Measurements from ENCODE around the gene ZBTB7A. TPM values are rescaled to one million over a fixed set of nuclear protein-coding genes. Genes with fewer than 3 reads are reported as not detected.

The ZBTB7A gene
- total RNA-seq (10 to 100 TPM; 47.3 to 51.1 TPM), total RNA-seq (47.5 to 49.8 reads per million in 2 donors)

DNA sequence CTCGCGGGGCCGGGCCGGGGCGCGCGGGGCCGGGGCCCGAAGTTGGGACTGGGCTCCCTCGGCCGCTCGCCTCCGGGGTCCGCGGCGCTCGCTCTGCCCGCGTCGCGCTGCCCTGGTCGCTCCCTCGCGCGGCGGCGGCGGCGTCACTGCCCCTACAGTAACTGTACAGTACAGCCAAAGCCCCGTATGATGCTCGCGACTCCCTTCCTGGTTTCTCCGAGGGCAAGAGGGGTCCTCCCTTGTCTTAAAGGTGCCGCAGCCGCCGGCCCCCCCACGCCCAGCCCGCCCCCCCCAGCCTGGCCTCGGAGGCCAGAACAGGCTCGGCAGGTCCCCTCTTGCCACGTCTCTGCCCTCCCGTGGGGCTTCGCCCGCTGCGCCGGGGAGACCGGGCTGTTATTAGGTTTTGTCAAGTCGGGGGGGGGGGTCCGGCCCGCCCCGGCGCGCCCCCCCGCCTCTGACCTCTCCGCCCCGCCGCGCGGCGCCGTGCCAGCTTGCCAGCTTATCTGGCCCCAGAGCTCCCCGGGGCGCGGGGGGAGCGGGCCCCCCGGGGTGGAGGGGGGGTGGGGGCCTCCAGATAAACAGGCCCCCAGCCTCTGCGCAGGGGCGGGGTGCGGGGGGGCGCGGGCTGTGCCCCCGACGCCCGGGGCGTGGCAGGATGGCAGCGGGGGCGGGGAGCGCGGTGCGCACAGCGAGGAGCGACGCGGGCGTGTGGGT lies at the start of gene ZBTB7A:
Gene ZBTB7A, minus strand, starts transcription at position 218 of the 714 bp plus-strand sequence. CDS start 11,667 bp downstream, outside the sequence.
- peak; percentile 39 for ATAC-seq
- no peaks in the 10 kb centered on the region for H3K9me3 ChIP-seq (ENCODE audit: control insufficient read depth, low read length, poor library complexity, severe bottlenecking)
- Mint-ChIP-seq H3K27ac (no peak within 1 kb of the TSS), H3K36me3 (ENCODE audit: low read depth) (peaks cover 2% of the 10 kb centered on the region), H3K4me1 (peaks cover 25% of the 10 kb centered on the region), H3K4me3 (peak within 1 kb of the TSS; percentile 90), H3K27me3 (no peaks in the 10 kb centered on the region)
- DNase-seq = peak; percentile 66 to 77 (median 75)

DNA sequence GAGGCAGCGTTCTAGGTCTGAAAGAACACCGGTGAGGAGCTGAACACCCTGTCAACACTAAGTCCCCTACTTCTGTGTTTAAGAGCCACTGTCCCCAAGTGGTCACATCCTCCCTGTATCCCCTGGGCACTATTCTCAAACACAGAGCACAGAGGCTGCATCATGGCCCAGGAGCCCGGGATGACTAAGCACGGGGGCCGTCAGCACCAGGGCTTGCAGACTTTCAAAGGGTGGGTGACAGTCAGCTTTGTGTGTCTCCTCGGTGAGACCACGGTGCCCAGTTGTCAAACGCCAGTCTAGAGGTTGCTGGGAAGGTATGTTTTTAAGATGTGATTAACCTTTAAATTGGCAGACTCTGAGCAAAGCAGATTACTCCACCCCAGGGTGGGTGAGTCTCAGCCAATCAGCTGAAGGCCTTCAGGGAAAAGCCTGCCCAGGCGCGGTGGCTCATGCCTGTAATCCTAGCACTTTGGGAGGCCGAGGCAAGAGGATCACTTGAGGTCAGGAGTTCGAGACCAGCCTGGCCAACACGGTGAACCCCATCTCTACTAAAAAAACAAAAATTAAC lies 49.2 kb upstream of the ZBTB7A start:
- no peaks in the 10 kb centered on the region for H3K36me3 Mint-ChIP-seq (ENCODE audit: low read depth)
- no peaks in the 10 kb centered on the region for H3K9me3 ChIP-seq (ENCODE audit: control insufficient read depth, low read length, poor library complexity, severe bottlenecking)
- peaks cover 24% of the 10 kb centered on the region for H3K4me1 Mint-ChIP-seq
- no peak overlapping the region for H3K4me3 Mint-ChIP-seq
- DNase-seq = no peak
- peak overlapping the region; percentile 67 for H3K27ac Mint-ChIP-seq
- H3K27me3 Mint-ChIP-seq = no peaks in the 10 kb centered on the region
- no peak for ATAC-seq

DNA sequence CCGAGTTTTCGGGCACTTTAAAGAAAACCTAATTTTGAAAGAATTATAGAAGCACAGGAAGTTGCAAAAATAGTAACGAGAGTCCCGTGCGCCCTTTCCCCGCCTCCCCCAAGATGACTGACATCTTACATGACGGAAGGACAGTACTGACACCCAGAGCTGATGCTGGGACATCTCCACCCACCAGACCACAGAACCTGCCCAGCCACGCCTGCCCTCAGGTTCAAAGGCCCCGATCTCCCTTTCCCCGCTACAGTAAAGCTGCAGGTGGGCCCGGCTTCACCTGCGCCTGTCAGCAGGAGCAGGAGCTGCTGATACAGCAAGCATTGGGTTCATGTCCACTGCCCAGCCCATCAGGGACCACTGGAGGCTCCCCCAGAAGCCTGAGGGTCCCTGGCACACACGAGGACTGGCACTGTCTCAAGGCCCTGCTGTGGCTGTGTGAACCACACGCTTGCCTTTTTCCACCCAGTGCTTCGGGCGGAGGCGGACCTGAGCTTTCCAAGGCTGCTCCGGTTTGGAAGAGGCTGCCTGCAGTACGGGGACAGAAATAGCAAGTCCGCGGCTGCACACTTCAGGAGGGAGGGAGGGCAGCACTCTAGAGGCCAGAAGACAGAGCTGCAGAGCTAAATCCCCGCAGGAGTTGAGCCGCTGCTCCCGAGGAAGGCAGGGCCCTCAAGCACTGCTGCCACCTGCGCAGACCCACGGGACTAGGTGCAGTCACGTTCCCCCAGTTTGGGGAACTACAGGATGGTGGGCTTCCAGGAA lies 48.5 kb upstream of the ZBTB7A start:
- no peaks in the 10 kb centered on the region for H3K9me3 ChIP-seq (ENCODE audit: control insufficient read depth, low read length, poor library complexity, severe bottlenecking)
- Mint-ChIP-seq H3K4me3 (peak overlapping the region; percentile 64), H3K36me3 (ENCODE audit: low read depth) (no peaks in the 10 kb centered on the region), H3K27ac (peak overlapping the region; percentile 67), H3K4me1 (peaks cover 25% of the 10 kb centered on the region), H3K27me3 (no peaks in the 10 kb centered on the region)
- ATAC-seq (peak; percentile 100), DNase-seq (peak in 2 of 3 donors; percentile 36 to 40)

GRCh38 chr19:4114181-4114580 lies 47.5 kb upstream of the ZBTB7A start:
- Mint-ChIP-seq H3K4me3 (peak overlapping the region; percentile 15), H3K27me3 (no peaks in the 10 kb centered on the region), H3K4me1 (peaks cover 29% of the 10 kb centered on the region), H3K27ac (no peak overlapping the region), H3K36me3 (ENCODE audit: low read depth) (no peaks in the 10 kb centered on the region)
- no peak for ATAC-seq
- no peak for DNase-seq
- no peaks in the 10 kb centered on the region for H3K9me3 ChIP-seq (ENCODE audit: control insufficient read depth, low read length, poor library complexity, severe bottlenecking)

DNA sequence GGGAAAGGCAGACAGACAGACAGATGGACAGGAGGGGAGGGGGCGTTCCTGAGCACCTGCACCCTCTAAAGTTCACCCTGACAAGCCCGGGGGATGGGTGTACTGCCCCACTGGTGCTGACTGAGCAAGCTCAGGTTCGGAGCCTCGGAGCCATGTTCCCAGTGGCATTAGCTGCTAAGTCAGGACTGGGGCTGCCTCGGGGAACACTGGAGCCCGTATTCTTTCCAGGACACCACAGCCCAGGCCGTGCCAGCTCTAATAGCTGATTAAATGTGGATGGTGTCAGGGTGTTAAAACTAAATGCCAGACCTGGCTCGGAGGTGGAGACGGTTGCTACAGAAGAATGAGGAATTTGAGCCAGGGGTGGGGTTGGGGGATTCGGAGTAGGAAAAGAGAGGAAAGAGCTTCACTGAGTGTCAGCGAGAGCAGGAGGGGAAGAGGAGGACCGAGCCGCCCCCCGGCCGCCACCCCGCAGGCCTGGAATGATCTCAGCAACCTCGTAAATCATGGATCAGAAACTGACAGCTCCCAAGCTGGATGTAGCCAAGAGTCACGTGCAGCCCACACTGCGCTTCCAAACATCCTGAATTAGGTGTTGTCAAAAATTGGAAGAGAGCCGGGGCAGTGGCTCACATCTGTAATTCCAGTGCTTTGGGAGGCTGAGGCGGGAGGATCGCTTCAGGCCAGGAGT lies 46.8 kb upstream of the ZBTB7A start:
- no peak for ATAC-seq
- H3K9me3 ChIP-seq (ENCODE audit: control insufficient read depth, low read length, poor library complexity, severe bottlenecking) = no peaks in the 10 kb centered on the region
- Mint-ChIP-seq H3K36me3 (ENCODE audit: low read depth) (no peaks in the 10 kb centered on the region), H3K27ac (peak overlapping the region; percentile 39), H3K4me3 (peak overlapping the region; percentile 49), H3K27me3 (no peaks in the 10 kb centered on the region), H3K4me1 (peaks cover 36% of the 10 kb centered on the region)
- DNase-seq = no peak

DNA sequence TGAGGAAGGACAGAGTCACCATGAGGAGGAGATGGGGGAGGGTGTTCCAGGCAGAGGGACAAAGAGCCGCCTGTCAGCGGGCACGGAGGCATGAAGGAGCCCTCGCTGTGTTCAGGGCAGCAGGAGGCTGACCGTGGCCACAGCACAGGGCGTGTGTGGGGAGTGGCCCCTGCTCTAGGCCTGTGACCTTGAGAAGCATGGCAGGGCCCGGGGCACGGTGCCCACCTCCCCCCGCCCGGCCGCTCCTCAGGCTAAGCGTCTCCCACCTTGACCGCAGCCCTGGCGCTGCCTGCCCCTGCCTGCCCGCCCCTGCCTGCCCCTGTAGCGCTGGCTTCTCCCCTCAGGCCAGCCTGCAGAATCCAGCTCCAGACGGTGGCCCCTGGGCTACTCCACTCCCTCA lies 45.7 kb upstream of the ZBTB7A start:
- H3K36me3 Mint-ChIP-seq (ENCODE audit: low read depth) = peaks cover 2% of the 10 kb centered on the region
- ATAC-seq = no peak
- H3K4me3 Mint-ChIP-seq = no peak overlapping the region
- H3K27ac Mint-ChIP-seq = peak overlapping the region; percentile 39
- peaks cover 39% of the 10 kb centered on the region for H3K4me1 Mint-ChIP-seq
- no peaks in the 10 kb centered on the region for H3K9me3 ChIP-seq (ENCODE audit: control insufficient read depth, low read length, poor library complexity, severe bottlenecking)
- DNase-seq = no peak
- H3K27me3 Mint-ChIP-seq = no peaks in the 10 kb centered on the region

GRCh38 chr19:4109626-4109945 lies 42.9 kb upstream of the ZBTB7A start:
- no peaks in the 10 kb centered on the region for H3K27me3 Mint-ChIP-seq
- H3K4me3 Mint-ChIP-seq = no peak overlapping the region
- no peak for DNase-seq
- peaks cover 41% of the 10 kb centered on the region for H3K4me1 Mint-ChIP-seq
- peak overlapping the region; percentile 80 for H3K27ac Mint-ChIP-seq
- H3K9me3 ChIP-seq (ENCODE audit: control insufficient read depth, low read length, poor library complexity, severe bottlenecking) = no peaks in the 10 kb centered on the region
- H3K36me3 Mint-ChIP-seq (ENCODE audit: low read depth) = peaks cover 2% of the 10 kb centered on the region
- no peak for ATAC-seq

DNA sequence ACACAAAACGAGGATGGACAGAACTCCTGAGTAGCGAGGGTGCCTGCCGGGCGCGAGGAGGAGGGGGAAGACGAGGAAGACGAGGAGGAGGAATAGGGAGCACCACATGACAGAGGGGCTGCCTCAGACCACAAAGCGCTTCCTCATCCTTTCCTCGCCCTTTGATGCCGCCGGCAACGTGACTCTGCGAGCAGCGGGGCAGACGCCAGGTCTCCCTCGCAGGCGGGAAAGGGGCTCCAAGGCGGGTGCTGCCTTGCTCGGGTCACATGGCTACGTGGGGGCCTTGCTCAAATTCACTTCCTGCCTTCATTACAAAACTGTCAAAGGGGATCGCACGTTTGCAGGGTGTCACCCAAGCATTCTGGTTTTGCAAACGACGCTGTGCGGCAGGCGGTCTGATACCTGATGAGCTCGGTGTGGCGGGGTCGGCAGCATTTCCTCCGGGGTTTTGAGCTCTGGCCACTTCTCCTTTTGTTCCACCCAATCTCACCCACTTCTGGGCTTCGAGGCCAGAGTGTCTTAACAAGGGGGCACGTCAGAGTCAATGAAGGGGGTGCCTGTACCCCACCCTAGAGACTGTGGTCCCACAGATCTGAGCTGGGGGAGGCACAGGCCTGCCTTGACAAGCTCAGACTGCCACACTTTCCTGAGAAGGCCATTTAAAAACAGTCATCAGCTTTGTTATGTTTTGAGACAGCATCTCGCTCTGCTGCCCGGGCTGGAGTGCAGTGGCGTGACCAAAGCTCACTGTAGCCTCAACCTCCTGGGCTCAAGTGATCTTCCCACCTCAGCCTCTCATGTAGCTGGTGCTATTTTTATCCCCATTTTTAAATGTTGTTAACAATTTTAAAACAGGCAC lies 42.3 kb upstream of the ZBTB7A start:
- Mint-ChIP-seq H3K27ac (peak overlapping the region; percentile 80), H3K4me1 (peaks cover 41% of the 10 kb centered on the region), H3K36me3 (ENCODE audit: low read depth) (peaks cover 2% of the 10 kb centered on the region), H3K4me3 (peak overlapping the region; percentile 73), H3K27me3 (no peaks in the 10 kb centered on the region)
- DNase-seq (peak in 2 of 3 donors; percentile 47 to 52), ATAC-seq (peak; percentile 49)
- H3K9me3 ChIP-seq (ENCODE audit: control insufficient read depth, low read length, poor library complexity, severe bottlenecking) = no peaks in the 10 kb centered on the region

DNA sequence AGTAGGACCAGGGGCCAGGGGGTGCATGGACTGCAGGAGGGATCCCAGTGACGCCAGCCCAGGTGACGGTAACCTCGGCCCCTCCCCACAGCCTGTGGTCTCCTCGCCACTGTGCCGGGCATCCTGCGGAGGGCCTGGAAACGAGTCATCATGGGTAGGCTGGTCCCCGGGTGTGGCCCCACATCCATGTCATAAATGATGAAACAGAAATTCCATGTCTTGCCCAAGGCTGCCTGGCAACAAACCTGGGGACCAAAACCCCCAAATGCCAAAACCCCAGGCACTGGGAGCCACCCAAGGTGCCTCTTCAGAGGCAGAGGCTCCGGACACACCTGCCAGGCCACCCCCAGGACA lies 36.4 kb upstream of the ZBTB7A start:
- peaks cover 2% of the 10 kb centered on the region for H3K36me3 Mint-ChIP-seq (ENCODE audit: low read depth)
- no peak for DNase-seq
- no peak overlapping the region for H3K27ac Mint-ChIP-seq

DNA sequence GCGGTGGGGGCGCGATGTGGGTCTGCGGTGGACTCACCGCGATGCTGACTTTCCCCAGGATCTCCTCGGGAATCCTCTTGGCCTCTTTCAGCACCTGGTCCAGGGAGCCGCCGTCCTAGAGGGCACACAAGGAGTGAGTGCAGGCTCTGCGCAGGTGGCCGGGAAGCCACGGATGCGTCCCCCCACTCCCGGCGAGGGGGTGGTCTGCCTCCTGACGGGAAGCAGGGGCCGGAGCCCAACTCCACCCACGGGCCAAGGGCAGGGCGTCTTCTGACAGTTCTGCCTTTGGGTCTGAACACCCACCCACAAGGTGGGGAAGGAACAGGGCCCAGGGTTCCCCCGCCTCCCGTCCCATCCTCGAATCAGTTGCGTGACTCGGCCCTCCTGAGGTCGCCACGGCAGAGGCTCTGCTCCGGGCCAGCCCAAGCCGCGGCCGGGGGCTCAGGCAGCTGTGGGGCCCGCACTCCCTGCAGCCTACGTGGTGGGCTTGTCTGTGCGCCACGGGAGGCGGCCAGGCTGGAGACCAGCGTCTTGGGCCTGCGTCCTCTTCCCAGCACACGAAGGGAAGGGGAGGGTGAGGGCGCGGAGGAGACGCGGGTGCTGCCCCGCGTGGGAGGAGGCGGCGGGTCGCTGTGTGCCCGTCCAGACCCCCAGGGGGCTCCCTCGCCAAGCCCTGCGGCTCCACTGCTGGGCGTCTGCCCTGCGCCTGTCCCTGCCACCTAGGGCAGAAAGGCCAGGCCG lies 35.8 kb upstream of the ZBTB7A start:
- Mint-ChIP-seq H3K4me3 (no peak overlapping the region), H3K27ac (no peak overlapping the region), H3K27me3 (no peaks in the 10 kb centered on the region), H3K36me3 (ENCODE audit: low read depth) (peaks cover under 1% of the 10 kb centered on the region), H3K4me1 (peaks cover 18% of the 10 kb centered on the region)
- no peak for ATAC-seq
- no peak for DNase-seq
- H3K9me3 ChIP-seq (ENCODE audit: control insufficient read depth, low read length, poor library complexity, severe bottlenecking) = no peaks in the 10 kb centered on the region

More for the DNA sequence above, 36.4 kb upstream of the ZBTB7A start:
- no peak for ATAC-seq
- H3K27me3 Mint-ChIP-seq = no peaks in the 10 kb centered on the region
- H3K4me3 Mint-ChIP-seq = no peak overlapping the region
- peaks cover 21% of the 10 kb centered on the region for H3K4me1 Mint-ChIP-seq
- H3K9me3 ChIP-seq (ENCODE audit: control insufficient read depth, low read length, poor library complexity, severe bottlenecking) = no peaks in the 10 kb centered on the region

GRCh38 chr19:4101496-4101770 lies 34.7 kb upstream of the ZBTB7A start:
- ATAC-seq = no peak

More at GRCh38 chr19:4101496-4101770, 34.7 kb upstream of the ZBTB7A start:
- no peak for DNase-seq
- Mint-ChIP-seq H3K27me3 (no peaks in the 10 kb centered on the region), H3K4me1 (peaks cover 13% of the 10 kb centered on the region), H3K4me3 (no peak overlapping the region), H3K36me3 (ENCODE audit: low read depth) (no peaks in the 10 kb centered on the region), H3K27ac (no peak overlapping the region)
- H3K9me3 ChIP-seq (ENCODE audit: control insufficient read depth, low read length, poor library complexity, severe bottlenecking) = no peaks in the 10 kb centered on the region

Measured in T-helper 17 cell (primary cell).